SJCRH30 (cell line): ENCODE data around the gene GHITM. TPM values are rescaled to one million over a fixed set of nuclear protein-coding genes. Genes with fewer than 3 reads are reported as not detected.
"Not testable (repeated sequence)": the region's sequence is repeated elsewhere in the genome, so short reads cannot be mapped to it uniquely, and the experiment has no call there.

Experiments
- DNase-seq, 2 experiments: peaks; one replicate each; pipeline ENCODE4 v3.0.0-alpha.2; 2015 to 2020
- H3K27ac ChIP-seq: fragments of 250-450 bp; sonication (Bioruptor Pico); 2 replicates; pipeline ENCODE4 v1.5.1; 2020; ENCODE audit warnings: mild to moderate bottlenecking, moderate library complexity
- H3K27me3 ChIP-seq: fragments of 250-450 bp; sonication (Bioruptor Pico); 2 replicates; pipeline ENCODE4 v1.5.1; 2020; ENCODE audit warnings: mild to moderate bottlenecking, moderate library complexity
- H3K36me3 ChIP-seq: fragments of 250-450 bp; sonication (Bioruptor Pico); 2 replicates; pipeline ENCODE4 v1.5.1; 2020; ENCODE audit warnings: mild to moderate bottlenecking, moderate library complexity
- H3K4me1 ChIP-seq: fragments of 250-450 bp; sonication (Bioruptor Pico); 2 replicates; pipeline ENCODE4 v1.5.1; 2020; ENCODE audit warnings: mild to moderate bottlenecking, moderate library complexity
- H3K4me3 ChIP-seq: fragments of 250-450 bp; sonication (Bioruptor Pico); 2 replicates; pipeline ENCODE4 v1.5.1; 2020; ENCODE audit warnings: mild to moderate bottlenecking, moderate library complexity
- H3K9me3 ChIP-seq: fragments of 250-450 bp; sonication (Bioruptor Pico); replicated peaks from 2 replicates; pipeline ENCODE4 v1.5.1; 2020; ENCODE audit warnings: mild to moderate bottlenecking, moderate library complexity
- total RNA-seq: library from RNA; depleted of rRNA; stranded (reverse); fragments of >200 nt; shearing (Covaris generic); gene quantifications from 2 replicates; pipeline ENCODE4 v1.2.3, GENCODE V29; 2014

The GHITM gene
- total RNA-seq, 1 experiment from 2014 or later: 125 TPM

DNA sequence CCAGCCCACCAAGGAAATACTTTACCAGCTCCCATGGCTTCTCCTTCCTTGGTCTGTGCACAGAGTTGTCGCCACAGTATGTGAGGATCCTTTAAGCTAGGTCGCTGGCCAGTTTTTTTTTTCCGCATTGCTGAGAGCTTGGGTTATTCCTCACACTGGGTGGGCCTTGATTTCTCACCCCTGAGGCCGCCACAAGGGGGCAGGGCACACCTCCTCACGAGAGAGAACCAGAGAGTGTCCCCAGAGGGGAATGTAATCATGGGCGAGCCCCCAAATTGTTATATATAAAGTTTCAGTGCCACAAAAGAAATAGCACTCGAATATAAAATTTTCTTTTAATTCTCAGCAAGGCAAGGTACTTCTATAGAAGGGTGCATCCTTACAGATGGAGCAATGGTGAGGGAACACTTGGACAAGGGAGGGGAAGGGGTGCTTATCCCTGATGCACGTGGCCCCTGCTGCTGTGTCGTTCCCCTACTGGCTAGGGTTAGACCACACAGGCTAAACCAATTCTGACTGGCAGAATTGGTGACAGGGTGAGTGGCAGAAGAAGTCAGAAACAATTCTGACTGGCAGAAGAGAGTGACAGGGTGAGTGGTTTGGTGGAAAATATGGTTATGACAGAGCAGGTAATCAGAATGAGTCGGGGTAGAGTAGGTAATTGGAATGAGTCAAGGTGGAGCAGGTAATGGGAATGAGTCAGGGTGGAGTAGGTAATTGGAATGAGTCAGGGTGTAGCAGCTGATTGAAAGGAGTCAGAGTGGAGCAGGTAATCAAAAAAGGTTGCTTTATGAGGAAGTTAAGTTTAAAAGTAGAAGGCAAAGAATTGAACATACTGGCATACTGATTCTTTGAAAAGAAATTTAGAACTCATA lies 13.2 kb upstream of the GHITM start:
- H3K27ac ChIP-seq, H3K27me3 ChIP-seq: not testable (repeated sequence)
- peak in 1 of 2 experiments; percentile 8 for DNase-seq

DNA sequence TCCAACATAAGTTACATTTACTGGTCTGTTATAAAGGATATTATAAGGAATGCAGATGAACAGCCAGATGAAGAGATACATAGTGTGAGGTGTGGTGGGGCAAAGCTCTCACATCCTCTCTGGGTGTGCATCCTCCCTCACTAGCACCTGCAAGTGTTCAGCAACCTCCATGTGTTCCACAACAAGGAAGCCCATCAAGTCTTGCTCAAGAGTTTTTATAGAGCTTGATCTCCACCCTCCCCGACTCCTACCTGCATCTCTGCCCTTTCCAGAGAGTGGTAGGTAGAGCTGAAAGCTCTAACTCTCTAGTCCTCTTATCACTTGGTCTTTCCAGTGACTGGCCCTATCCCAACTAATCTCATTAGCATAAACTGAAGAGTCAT lies 12.5 kb upstream of the GHITM start:
- no peaks in the 10 kb centered on the region for H3K27me3 ChIP-seq
- no peaks in the 10 kb centered on the region for H3K36me3 ChIP-seq
- no peak overlapping the region for H3K27ac ChIP-seq
- H3K9me3 ChIP-seq: no peaks in the 10 kb centered on the region
- H3K4me1 ChIP-seq: no peaks in the 10 kb centered on the region
- DNase-seq: no peak
- no peak overlapping the region for H3K4me3 ChIP-seq

More for the DNA sequence above, 13.2 kb upstream of the GHITM start:
- not testable (repeated sequence) for H3K36me3 ChIP-seq, H3K4me1 ChIP-seq, H3K9me3 ChIP-seq, H3K4me3 ChIP-seq

DNA sequence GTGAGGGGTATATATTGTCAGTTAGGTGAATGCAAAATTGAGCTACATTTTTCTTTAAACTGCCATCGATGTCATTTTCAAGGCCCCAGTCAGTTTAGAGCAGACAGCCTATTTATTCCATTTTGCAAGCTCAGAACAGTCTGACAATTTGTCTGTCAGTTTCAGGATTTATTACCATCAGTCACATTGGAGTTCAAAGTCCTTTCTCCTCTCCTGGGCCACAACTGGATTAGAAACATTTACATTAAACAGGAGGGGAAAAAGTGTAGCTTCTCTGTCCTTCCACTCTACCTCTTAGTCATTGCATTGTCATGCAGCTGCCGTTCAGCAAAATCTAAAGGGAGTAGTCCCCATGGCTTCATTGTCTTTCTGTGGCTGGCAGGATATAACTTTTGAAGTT lies 3.5 kb upstream of the GHITM start:
- Histone ChIP-seq H3K9me3 (no peaks in the 10 kb centered on the region), H3K36me3 (no peaks in the 10 kb centered on the region), H3K4me1 (peaks cover 4% of the 10 kb centered on the region; the same call in 1 of the 2 replicates), H3K27ac (no peak overlapping the region), H3K4me3 (no peak overlapping the region), H3K27me3 (no peaks in the 10 kb centered on the region)
- no peak for DNase-seq

DNA sequence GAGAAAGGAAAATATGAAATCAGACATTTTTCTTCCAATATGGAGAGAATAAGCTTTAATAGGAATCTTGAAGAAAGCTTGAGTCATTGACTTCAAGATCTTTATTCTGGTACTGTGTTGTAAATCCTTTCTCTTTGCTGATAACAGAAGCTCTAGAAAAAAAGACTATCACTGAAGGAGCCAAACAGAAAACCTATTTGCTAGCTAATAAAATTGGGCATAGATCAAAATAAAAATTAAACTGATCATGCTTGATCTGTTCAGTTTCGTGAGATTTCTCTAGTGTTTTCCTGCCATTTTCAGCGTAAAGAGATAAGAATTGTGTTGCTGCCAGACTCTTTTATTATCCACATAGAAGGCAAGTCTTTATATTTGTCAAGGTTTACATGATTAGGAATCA lies 1.5 kb upstream of the GHITM start:
- H3K27me3 ChIP-seq: no peaks in the 10 kb centered on the region
- no peak for DNase-seq
- H3K27ac ChIP-seq: no peak overlapping the region
- H3K4me3 ChIP-seq: no peak overlapping the region
- no peaks in the 10 kb centered on the region for H3K9me3 ChIP-seq
- H3K4me1 ChIP-seq: peaks cover 4% of the 10 kb centered on the region; the same call in 1 of the 2 replicates
- peaks cover 2% of the 10 kb centered on the region; the same call in 1 of the 2 replicates for H3K36me3 ChIP-seq

DNA sequence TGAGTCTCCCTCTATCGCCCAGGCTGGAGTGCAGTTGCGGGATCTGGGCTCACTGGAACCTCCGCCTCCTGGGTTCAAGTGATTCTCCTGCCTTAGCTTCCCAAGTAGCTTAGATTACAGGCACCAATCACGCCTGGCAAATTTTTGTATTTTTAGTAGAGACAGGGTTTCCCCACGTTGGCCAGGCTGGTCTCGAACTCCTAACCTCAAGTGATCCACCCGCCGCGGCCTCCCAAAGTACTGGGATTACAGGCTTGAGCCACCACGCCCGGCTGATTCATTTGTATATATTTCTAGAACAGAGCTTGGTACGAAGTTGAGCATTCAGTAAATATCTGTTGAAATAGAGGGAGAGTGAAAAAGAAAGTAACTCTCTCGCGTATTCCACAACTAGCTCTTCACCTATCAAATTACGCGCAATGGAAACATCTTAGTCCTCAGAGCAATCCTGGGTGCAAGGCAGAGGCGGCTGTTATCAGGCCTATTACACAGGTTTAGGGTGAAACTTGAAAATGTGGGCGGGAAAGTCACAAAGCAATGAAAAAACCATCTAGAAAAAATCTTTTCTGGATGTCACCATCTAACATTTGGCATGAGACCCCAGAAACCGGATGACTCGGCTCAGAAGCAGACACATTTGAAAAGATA lies 707 bp upstream of the GHITM start:
- peak in 1 of 2 experiments; percentile 10 for DNase-seq
- H3K9me3 ChIP-seq: no peaks in the 10 kb centered on the region
- peaks cover 4% of the 10 kb centered on the region; the same call in 1 of the 2 replicates for H3K4me1 ChIP-seq
- peak overlapping the region; percentile 88 for H3K27ac ChIP-seq
- peak overlapping the region; percentile 97 for H3K4me3 ChIP-seq
- H3K36me3 ChIP-seq: peaks cover 4% of the 10 kb centered on the region; the same call in 1 of the 2 replicates
- no peaks in the 10 kb centered on the region for H3K27me3 ChIP-seq

DNA sequence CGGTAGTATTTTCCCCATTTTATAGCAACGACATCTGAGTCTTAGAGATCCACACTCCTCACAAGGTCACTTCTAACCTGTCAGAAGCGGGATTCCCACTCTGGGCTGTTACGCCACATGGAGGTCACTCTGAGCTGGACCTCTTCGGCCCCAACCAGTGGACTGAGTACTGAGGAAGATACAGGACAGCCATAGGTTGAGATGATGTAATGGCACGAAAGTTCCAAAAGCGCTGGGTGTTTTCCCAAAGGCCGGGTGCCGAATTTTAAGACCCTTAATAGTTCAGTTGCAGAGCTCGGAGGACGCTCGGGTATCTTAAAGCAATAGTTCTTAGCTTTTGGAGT lies 699 bp downstream of the GHITM start:
- DNase-seq: no peak
- no peaks in the 10 kb centered on the region for H3K9me3 ChIP-seq
- H3K27me3 ChIP-seq: no peaks in the 10 kb centered on the region

DNA sequence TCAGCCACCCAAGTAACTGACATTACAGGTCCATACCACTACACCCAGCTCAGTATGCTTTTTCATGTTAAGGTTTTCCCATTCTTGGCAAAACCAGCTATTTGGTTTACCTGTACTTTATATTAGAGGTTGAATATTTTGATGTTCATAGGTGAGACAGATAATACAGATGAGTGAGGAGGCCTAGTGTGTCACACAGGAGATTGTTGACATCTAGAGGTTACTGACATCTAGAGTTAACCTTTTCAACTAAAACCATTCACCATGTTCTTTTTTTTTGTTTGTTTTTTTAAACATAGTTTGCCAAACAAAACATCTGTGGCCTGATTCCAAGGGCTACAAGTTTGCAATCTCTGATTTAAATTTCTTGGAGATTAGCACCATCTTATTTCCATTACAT lies 8.0 kb downstream of the GHITM start:
- Histone ChIP-seq H3K9me3 (no peaks in the 10 kb centered on the region), H3K27me3 (no peaks in the 10 kb centered on the region), H3K27ac (no peak overlapping the region), H3K4me1 (no peaks in the 10 kb centered on the region), H3K4me3 (no peak overlapping the region), H3K36me3 (peaks cover 34% of the 10 kb centered on the region)
- no peak for DNase-seq

More for the DNA sequence above, 699 bp downstream of the GHITM start:
- Histone ChIP-seq H3K36me3 (peaks cover 18% of the 10 kb centered on the region; the same call in 1 of the 2 replicates), H3K4me1 (peaks cover 4% of the 10 kb centered on the region; the same call in 1 of the 2 replicates), H3K4me3 (peak overlapping the region; percentile 97), H3K27ac (peak overlapping the region; percentile 88)

DNA sequence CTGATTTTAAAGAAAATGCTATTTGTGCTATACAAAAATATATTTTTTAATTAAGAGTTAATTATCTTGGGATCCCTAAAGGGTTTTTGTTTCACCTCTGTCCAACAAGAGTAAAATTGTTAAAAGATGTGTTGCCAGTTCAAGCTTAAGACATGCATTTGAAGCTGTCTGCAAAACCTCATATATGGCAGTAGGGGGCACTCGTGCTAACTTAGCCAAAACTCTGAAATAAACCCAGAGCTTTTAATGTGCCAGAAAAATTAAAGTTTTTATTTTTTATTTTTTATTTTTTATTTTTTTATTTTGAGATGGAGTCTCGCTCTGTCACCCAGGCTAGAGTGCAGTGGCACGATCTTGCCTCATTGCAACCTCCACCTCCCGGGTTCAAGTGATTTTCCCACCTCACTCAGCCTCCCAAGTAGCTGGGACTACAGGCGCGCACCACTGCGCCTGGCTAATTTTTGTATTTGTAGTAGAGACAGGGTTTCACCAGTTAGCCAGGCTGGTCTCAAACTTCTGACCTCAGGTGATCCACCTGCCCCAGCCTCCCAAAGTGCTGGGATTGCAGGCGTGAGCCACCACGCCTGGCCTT lies 8.8 kb downstream of the GHITM start:
- H3K36me3 ChIP-seq: peaks cover 36% of the 10 kb centered on the region
- not testable (repeated sequence) for H3K4me3 ChIP-seq, H3K4me1 ChIP-seq, H3K27me3 ChIP-seq, H3K9me3 ChIP-seq, H3K27ac ChIP-seq
- DNase-seq: peak in 1 of 2 experiments; percentile 11

DNA sequence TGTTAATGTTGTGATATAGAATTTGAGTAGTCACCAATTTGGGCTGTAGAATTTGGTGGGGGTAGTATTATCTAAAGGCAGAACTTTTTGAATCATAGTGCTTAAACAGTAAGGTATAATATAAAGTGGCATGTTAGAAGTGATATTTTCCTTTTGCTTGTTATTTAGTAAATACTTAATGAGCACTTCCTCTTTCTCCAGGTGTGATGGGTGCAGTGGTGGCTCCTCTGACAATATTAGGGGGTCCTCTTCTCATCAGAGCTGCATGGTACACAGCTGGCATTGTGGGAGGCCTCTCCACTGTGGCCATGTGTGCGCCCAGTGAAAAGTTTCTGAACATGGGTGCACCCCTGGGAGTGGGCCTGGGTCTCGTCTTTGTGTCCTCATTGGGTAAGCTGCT lies 10.5 kb downstream of the GHITM start:
- DNase-seq: no peak
- Histone ChIP-seq H3K4me3 (no peak overlapping the region), H3K27me3 (no peaks in the 10 kb centered on the region), H3K9me3 (no peaks in the 10 kb centered on the region), H3K4me1 (no peaks in the 10 kb centered on the region), H3K27ac (no peak overlapping the region), H3K36me3 (peaks cover 22% of the 10 kb centered on the region)

DNA sequence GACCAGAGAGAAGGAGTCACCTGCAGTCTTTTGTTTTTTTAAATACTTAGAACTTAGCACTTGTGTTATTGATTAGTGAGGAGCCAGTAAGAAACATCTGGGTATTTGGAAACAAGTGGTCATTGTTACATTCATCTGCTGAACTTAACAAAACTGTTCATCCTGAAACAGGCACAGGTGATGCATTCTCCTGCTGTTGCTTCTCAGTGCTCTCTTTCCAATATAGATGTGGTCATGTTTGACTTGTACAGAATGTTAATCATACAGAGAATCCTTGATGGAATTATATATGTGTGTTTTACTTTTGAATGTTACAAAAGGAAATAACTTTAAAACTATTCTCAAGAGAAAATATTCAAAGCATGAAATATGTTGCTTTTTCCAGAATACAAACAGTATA lies 13.5 kb downstream of the GHITM start:
- no peak for DNase-seq
- H3K36me3 ChIP-seq: peaks cover 16% of the 10 kb centered on the region
- no peaks in the 10 kb centered on the region for H3K27me3 ChIP-seq
- H3K27ac ChIP-seq: no peak overlapping the region
- H3K4me1 ChIP-seq: no peaks in the 10 kb centered on the region
- H3K4me3 ChIP-seq: no peak overlapping the region
- no peaks in the 10 kb centered on the region for H3K9me3 ChIP-seq

DNA sequence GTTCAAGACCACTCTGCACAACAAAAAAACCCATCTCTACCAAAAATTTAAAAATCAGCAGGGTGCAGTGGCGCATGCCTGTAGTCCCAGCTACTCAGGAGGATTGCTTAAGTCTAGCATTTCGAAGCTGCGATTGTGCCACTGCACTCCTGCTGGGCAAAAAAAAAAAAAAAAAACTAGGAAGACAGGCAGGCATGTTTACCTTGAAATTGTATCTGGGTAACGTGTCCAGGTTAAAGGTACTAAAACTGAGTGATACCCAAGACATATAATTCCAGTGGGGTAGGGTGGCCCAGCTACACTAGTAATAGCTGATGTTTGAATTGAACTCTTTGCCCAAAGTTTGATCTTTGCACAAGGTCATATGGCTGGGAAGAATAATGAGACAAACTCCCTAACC lies 16.2 kb downstream of the GHITM start:
- no peaks in the 10 kb centered on the region for H3K4me1 ChIP-seq

DNA sequence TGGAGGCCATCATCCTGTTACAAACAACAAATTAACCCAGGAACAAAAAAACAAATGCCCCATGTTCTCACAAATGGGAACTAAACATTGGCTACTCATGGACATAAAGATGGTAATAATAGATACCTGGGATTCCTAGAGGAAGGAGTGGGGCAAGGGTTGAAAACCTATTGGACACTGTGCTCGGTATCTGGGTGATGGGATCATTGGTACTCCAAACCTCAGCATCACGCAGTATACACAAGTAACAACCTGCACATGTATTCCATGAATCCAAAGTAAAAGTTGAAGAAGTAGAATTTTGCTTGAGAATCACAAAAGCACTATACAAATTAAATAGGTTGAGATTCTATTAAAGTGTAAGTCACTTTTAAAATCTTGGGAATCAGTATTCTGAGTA lies 16.7 kb downstream of the GHITM start:
- Histone ChIP-seq H3K27ac (no peak overlapping the region), H3K4me1 (no peaks in the 10 kb centered on the region), H3K4me3 (no peak overlapping the region), H3K27me3 (no peaks in the 10 kb centered on the region), H3K9me3 (no peaks in the 10 kb centered on the region), H3K36me3 (peaks cover 10% of the 10 kb centered on the region)
- DNase-seq: no peak

More for the DNA sequence above, 16.2 kb downstream of the GHITM start:
- H3K27ac ChIP-seq: no peak overlapping the region
- no peak overlapping the region for H3K4me3 ChIP-seq
- H3K36me3 ChIP-seq: peaks cover 10% of the 10 kb centered on the region
- DNase-seq: no peak
- no peaks in the 10 kb centered on the region for H3K9me3 ChIP-seq
- no peaks in the 10 kb centered on the region for H3K27me3 ChIP-seq

DNA sequence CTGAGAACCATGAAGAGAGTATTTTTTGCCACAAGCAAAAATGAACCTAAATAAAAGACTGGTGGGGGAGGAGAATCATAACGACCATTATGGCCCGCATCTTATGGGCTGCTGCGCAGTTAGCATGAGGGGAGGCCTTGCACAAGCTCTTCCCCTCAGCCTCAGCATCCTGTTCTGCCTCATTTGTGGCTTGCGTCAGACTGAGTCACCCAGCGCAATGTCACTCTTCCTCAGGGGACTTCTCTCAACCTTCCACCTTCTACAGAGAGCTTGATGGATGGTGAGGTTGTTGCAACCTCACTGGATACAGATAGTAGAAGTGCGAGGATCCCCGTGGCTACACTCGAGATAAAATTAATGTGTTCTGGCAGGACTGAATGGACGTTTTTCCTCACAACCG lies 17.5 kb downstream of the GHITM start:
- DNase-seq: no peak
- Histone ChIP-seq H3K27me3 (no peaks in the 10 kb centered on the region), H3K9me3 (no peaks in the 10 kb centered on the region), H3K4me1 (no peaks in the 10 kb centered on the region), H3K27ac (no peak overlapping the region), H3K4me3 (no peak overlapping the region), H3K36me3 (peaks cover 10% of the 10 kb centered on the region)

DNA sequence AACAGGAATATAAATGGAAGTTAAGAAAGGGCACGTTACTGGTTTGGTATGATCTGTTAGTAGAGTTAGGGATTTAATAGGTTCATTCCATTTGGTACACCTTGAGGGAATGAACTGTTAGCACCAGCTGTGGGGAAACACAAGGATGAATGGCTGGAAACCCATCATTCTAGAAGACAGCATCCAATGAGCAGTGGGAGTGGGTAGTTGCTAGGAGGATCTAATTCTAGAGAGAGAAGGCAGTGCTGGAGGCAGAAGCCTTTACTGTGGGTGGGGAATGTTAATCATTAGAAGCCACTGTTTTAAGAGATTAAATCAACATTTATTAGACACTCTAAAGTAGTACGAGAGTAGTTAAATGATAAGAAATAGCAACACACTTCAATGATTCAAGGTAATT lies 18.8 kb downstream of the GHITM start:
- DNase-seq: no peak
- H3K27ac ChIP-seq: no peak overlapping the region
- no peak overlapping the region for H3K4me3 ChIP-seq
- H3K27me3 ChIP-seq: no peaks in the 10 kb centered on the region
- H3K36me3 ChIP-seq: peaks cover 5% of the 10 kb centered on the region
- no peaks in the 10 kb centered on the region for H3K4me1 ChIP-seq
- no peaks in the 10 kb centered on the region for H3K9me3 ChIP-seq

DNA sequence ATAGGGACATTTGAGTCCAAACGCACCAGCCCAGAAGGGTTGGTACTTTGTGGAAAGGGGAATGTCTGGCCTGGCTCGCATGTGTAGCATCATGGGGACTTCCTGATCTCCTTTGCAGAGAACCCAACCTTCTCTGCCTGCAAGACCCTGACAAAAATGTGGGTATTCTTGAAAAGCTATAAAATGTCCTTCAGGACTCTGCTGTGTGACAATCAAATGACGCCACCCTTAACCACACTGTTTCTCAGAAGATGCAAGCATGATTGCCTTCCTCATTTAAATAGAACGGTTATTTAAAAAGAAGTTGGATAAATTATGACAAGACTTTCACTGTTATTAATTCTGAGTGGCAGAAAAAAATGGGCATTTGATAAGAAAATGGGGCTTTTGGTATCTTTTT lies 19.2 kb downstream of the GHITM start:
- H3K27me3 ChIP-seq: no peaks in the 10 kb centered on the region
- no peak overlapping the region for H3K4me3 ChIP-seq
- H3K4me1 ChIP-seq: no peaks in the 10 kb centered on the region
- no peak overlapping the region for H3K27ac ChIP-seq
- no peak for DNase-seq
- no peaks in the 10 kb centered on the region for H3K9me3 ChIP-seq
- H3K36me3 ChIP-seq: peaks cover 5% of the 10 kb centered on the region; the same call in 1 of the 2 replicates
